Tibial nerve (tissue), 4 donors: ENCODE measurements around the gene ETFA. TPM values are rescaled to one million over a fixed set of nuclear protein-coding genes. Genes with fewer than 3 reads are reported as not detected.

ENCODE experiments used
- DNase-seq, 2 donors: peaks; one replicate each; pipeline ENCODE4 v3.0.0-alpha.2; 2019; ENCODE audit warnings: low spot score in 2 of 2
- H3K27ac ChIP-seq, 4 donors: fragments of 200-600 bp; sonication (generic) in 3 of 4; one replicate each; pipeline ENCODE4 v1.5.1; 2017 to 2019; ENCODE audit warnings: mild to moderate bottlenecking in 1 of 4
- H3K27me3 ChIP-seq, 2 donors: fragments of 200-600 bp; sonication (generic) in 1 of 2; one replicate each; pipeline versions ENCODE4 v1.5.1 to v1.6.0; 2017 to 2019
- H3K36me3 ChIP-seq, 3 donors: fragments of 200-600 bp; sonication (generic); one replicate each; pipeline ENCODE4 v1.5.1; 2018 to 2019
- H3K4me1 ChIP-seq, 4 donors: fragments of 200-600 bp; sonication (generic) in 3 of 4; one replicate each; pipeline ENCODE4 v1.5.1; 2017 to 2019
- H3K4me3 ChIP-seq, 4 donors: fragments of 200-600 bp; sonication (generic) in 3 of 4; one replicate each; pipeline ENCODE4 v1.5.1; 2017 to 2019; ENCODE audit warnings: mild to moderate bottlenecking in 1 of 4, moderate library complexity in 1 of 4
- H3K9me3 ChIP-seq, 4 donors: fragments of 200-600 bp; sonication (generic) in 3 of 4; one replicate each; pipeline ENCODE4 v1.5.1; 2017 to 2019
- CTCF ChIP-seq, 5 experiments: fragments of 200-600 bp in 3 of 5; fragments of 450-650 bp in 2 of 5; sonication (generic) in 3 of 5; IDR thresholded peaks; one replicate each; pipeline ENCODE4 v1.5.1; 2016 to 2019; ENCODE audit warnings: antibody characterized with exemption in 5 of 5, mild to moderate bottlenecking in 3 of 5, moderate library complexity in 2 of 5
- EP300 ChIP-seq, 2 donors: sonication (generic); formaldehyde crosslinking; IDR thresholded peaks; one replicate each; pipeline ENCODE4 v1.6.1; 2017; ENCODE audit warnings: antibody characterized with exemption in 2 of 2, mild to moderate bottlenecking in 1 of 2
- POLR2A ChIP-seq, 2 donors: fragments of 450-650 bp; IDR thresholded peaks; one replicate each; pipeline ENCODE4 v1.6.1; 2017; ENCODE audit warnings: antibody characterized with exemption in 2 of 2, mild to moderate bottlenecking in 2 of 2, moderate library complexity in 2 of 2
- WGBS, 2 donors: methylation state at CpG; one replicate each; pipeline ENCODE4 v1.1.5; 2018; 5-methylcytosine and 5-hydroxymethylcytosine counted together
- total RNA-seq, 4 donors: library from RNA; depleted of rRNA; stranded (reverse); fragments of >200 nt; gene quantifications; one replicate each; pipeline ENCODE4 v1.1.0, GENCODE V29; 2016

ETFA gene
- total RNA-seq, 4 donors from 2014 or later = 59.2 to 96.9 (median 75.5) TPM

GRCh38 chr15:76353903-76354302 lies 42.6 kb upstream of the ETFA start:
- WGBS, 2 donors = 93 to 94% methylated on average over 10 of the region's 10 CpGs
- TF ChIP-seq CTCF (IDR thresholded peaks at IDR 0.05) (no peak), EP300 (IDR thresholded peaks at IDR 0.05) (no peak), POLR2A (IDR thresholded peaks at IDR 0.05) (no peak)
- Histone ChIP-seq H3K9me3 (no peaks in the 10 kb centered on the region), H3K36me3 (peaks cover 0 to 28% (median 0%) of the 10 kb centered on the region in 3 donors), H3K4me3 (no peak overlapping the region), H3K4me1 (no peaks in the 10 kb centered on the region), H3K27ac (no peak overlapping the region), H3K27me3 (peaks cover 0 to 8% of the 10 kb centered on the region in 2 donors)
- no peak for DNase-seq

GRCh38 chr15:76353023-76353577 lies 41.8 kb upstream of the ETFA start:
- Histone ChIP-seq H3K4me1 (no peaks in the 10 kb centered on the region), H3K4me3 (no peak overlapping the region), H3K27ac (no peak overlapping the region), H3K27me3 (peaks cover 0 to 16% of the 10 kb centered on the region in 2 donors), H3K9me3 (no peaks in the 10 kb centered on the region), H3K36me3 (peaks cover 0 to 34% (median 0%) of the 10 kb centered on the region in 3 donors)
- WGBS, 2 donors = 94 to 98% methylated on average over 1 of the region's 1 CpG
- TF ChIP-seq POLR2A (IDR thresholded peaks at IDR 0.05) = no peak
- TF ChIP-seq EP300 (IDR thresholded peaks at IDR 0.05) = no peak
- TF ChIP-seq CTCF (IDR thresholded peaks at IDR 0.05) = no peak
- DNase-seq = no peak

GRCh38 chr15:76349301-76350070 lies 38.2 kb upstream of the ETFA start:
- no peak for TF ChIP-seq EP300 (IDR thresholded peaks at IDR 0.05)
- no peak for TF ChIP-seq POLR2A (IDR thresholded peaks at IDR 0.05)
- TF ChIP-seq CTCF (IDR thresholded peaks at IDR 0.05) = no peak
- H3K27me3 ChIP-seq = peaks cover 3 to 52% of the 10 kb centered on the region in 2 donors
- DNase-seq = no peak
- H3K9me3 ChIP-seq = no peaks in the 10 kb centered on the region
- WGBS, 2 donors = 98% methylated on average over 1 of the region's 1 CpG
- H3K4me1 ChIP-seq = peaks cover 0 to 22% (median 16%) of the 10 kb centered on the region in 4 donors
- no peak overlapping the region for H3K27ac ChIP-seq
- peaks cover 0 to 34% (median 0%) of the 10 kb centered on the region in 3 donors for H3K36me3 ChIP-seq
- H3K4me3 ChIP-seq = no peak overlapping the region

GRCh38 chr15:76347482-76348055 lies 36.3 kb upstream of the ETFA start:
- peaks cover 6 to 71% of the 10 kb centered on the region in 2 donors for H3K27me3 ChIP-seq
- H3K4me1 ChIP-seq = peaks cover 0 to 30% (median 23%) of the 10 kb centered on the region in 4 donors
- WGBS, 2 donors = 82 to 87% methylated on average over 13 of the region's 13 CpGs
- DNase-seq = no peak
- TF ChIP-seq CTCF (IDR thresholded peaks at IDR 0.05) (no peak), EP300 (IDR thresholded peaks at IDR 0.05) (no peak), POLR2A (IDR thresholded peaks at IDR 0.05) (no peak)
- H3K4me3 ChIP-seq = no peak overlapping the region
- peaks cover 0 to 22% (median 0%) of the 10 kb centered on the region in 3 donors for H3K36me3 ChIP-seq
- no peak overlapping the region for H3K27ac ChIP-seq
- H3K9me3 ChIP-seq = no peaks in the 10 kb centered on the region
